Brain microvascular endothelial cell (primary cell): ENCODE measurements around the gene SCOC.
"Not testable (repeated sequence)": the region's sequence is repeated elsewhere in the genome, so short reads cannot be mapped to it uniquely, and the experiment has no call there.

Experiments
- DNase-seq: peaks from one replicate; pipeline ENCODE4 v3.0.0-alpha.2; 2020
- H3K27ac ChIP-seq: fragments of 250-450 bp; sonication (Bioruptor Pico); 2 replicates; pipeline ENCODE4 v1.5.1; 2020; ENCODE audit warnings: mild to moderate bottlenecking, moderate library complexity
- H3K27me3 ChIP-seq: fragments of 250-450 bp; sonication (Bioruptor Pico); replicated peaks from 2 replicates; pipeline ENCODE4 v1.5.1; 2020; ENCODE audit warnings: mild to moderate bottlenecking
- H3K36me3 ChIP-seq: fragments of 250-450 bp; sonication (Bioruptor Pico); replicated peaks from 2 replicates; pipeline ENCODE4 v1.5.1; 2020; ENCODE audit warnings: mild to moderate bottlenecking
- H3K4me3 ChIP-seq: 2 replicates; pipeline ENCODE4 v1.5.1; 2011; ENCODE audit warnings: low read depth, mild to moderate bottlenecking, control low read depth, low read length, moderate library complexity
- in situ Hi-C: cut with HindIII; loops from 2 replicates; pipeline ENCODE4 v1.10.0; 2017; ENCODE audit warnings: low sequenced_read_pairs, low pct_ligation_motif_present
- TF ChIP-seq, protein P1 (sequence below): IDR thresholded peaks from 2 replicates; pipeline ENCODE4 v1.5.1; 2011; ENCODE audit warnings: low read depth, mild to moderate bottlenecking, moderate library complexity, low read length, control low read depth, inconsistent platforms; ENCODE audit errors: missing control alignments

The SCOC gene

GRCh38 chr4:140382732-140383131 is 9.3 kb downstream of the SCOC start:
- Histone ChIP-seq H3K4me3 (no peak overlapping the region), H3K36me3 (peaks cover 3% of the 10 kb centered on the region), H3K27ac (no peak overlapping the region), H3K27me3 (no peaks in the 10 kb centered on the region)
- DNase-seq = no peak
- in situ Hi-C loops = no loop called here
- TF ChIP-seq, protein P1, sequence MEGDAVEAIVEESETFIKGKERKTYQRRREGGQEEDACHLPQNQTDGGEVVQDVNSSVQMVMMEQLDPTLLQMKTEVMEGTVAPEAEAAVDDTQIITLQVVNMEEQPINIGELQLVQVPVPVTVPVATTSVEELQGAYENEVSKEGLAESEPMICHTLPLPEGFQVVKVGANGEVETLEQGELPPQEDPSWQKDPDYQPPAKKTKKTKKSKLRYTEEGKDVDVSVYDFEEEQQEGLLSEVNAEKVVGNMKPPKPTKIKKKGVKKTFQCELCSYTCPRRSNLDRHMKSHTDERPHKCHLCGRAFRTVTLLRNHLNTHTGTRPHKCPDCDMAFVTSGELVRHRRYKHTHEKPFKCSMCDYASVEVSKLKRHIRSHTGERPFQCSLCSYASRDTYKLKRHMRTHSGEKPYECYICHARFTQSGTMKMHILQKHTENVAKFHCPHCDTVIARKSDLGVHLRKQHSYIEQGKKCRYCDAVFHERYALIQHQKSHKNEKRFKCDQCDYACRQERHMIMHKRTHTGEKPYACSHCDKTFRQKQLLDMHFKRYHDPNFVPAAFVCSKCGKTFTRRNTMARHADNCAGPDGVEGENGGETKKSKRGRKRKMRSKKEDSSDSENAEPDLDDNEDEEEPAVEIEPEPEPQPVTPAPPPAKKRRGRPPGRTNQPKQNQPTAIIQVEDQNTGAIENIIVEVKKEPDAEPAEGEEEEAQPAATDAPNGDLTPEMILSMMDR = no peak

DNA sequence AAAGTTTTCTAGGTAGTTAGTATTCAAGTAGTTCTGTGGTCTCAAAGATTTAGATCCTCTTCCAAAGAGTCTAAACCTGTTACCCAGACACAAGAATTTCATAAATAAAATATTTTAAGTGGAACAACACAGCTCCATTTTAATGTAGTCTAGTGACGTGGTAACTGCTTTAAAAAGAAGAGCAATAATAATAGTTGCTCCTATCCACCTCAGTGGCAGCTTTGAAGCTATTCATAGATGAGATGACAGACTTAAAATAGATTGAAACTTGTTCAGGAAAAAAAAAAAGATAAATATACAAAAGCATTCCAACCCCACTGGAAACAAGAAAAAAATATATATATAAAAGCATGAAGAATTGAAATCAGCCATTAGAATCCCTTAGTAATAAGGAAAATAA is 14.6 kb downstream of the SCOC start:
- Histone ChIP-seq H3K27me3 (no peaks in the 10 kb centered on the region), H3K36me3 (no peaks in the 10 kb centered on the region), H3K4me3 (no peak overlapping the region), H3K27ac (no peak overlapping the region)
- TF ChIP-seq, protein P1 = no peak
- in situ Hi-C loops = no loop called here
- DNase-seq = no peak

DNA sequence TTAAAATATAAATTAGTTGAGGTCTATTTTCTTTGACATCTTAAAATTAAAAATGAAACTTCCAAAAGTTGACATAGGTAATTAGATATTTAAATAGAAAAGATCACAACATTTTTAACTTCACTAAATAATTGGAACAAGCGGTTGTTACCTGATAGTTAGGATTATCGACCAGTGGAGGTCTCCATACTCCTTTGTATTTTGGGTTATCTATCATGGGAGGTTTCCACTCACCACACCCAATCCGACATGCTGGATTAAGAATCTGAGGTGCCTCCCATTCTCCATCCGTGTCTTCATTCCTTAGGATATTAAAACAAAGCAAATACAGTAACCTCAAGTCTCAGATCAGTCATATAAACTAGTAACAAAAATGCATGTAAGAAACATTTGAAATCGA is 22.2 kb downstream of the SCOC start:
- no peaks in the 10 kb centered on the region for H3K27me3 ChIP-seq
- in situ Hi-C loops = no loop called here
- no peaks in the 10 kb centered on the region for H3K36me3 ChIP-seq
- TF ChIP-seq, protein P1 = no peak
- H3K27ac ChIP-seq = no peak overlapping the region
- DNase-seq = no peak
- H3K4me3 ChIP-seq = no peak overlapping the region

GRCh38 chr4:140400111-140400510 is 26.7 kb downstream of the SCOC start:
- TF ChIP-seq, protein P1 = no peak
- no peak for DNase-seq
- H3K27me3 ChIP-seq = no peaks in the 10 kb centered on the region
- in situ Hi-C loops = no loop called here
- H3K4me3 ChIP-seq = no peak overlapping the region
- no peaks in the 10 kb centered on the region for H3K36me3 ChIP-seq
- H3K27ac ChIP-seq = no peak overlapping the region

DNA sequence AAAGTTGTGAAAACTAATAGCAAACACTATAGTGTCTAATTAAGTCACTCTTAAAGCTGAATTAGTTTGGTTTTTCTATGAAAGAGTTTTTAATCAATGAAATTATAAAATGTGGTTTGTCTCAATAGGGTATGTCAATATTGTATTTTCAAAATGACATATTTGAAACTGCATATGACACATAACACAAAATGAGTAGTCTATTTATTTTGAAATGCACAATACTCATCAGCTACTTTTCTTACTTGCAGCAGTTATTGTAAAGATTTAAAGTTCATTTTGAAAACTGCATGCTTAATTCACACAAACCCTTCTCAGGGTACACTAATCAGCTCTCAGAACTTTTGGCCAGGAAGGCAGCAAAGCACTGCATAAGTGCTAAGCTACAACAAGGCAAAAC is 32.8 kb downstream of the SCOC start:
- DNase-seq = no peak
- Histone ChIP-seq H3K27ac (no peak overlapping the region), H3K27me3 (no peaks in the 10 kb centered on the region), H3K36me3 (no peaks in the 10 kb centered on the region), H3K4me3 (no peak overlapping the region)
- in situ Hi-C loops = no loop called here
- TF ChIP-seq, protein P1 = no peak

DNA sequence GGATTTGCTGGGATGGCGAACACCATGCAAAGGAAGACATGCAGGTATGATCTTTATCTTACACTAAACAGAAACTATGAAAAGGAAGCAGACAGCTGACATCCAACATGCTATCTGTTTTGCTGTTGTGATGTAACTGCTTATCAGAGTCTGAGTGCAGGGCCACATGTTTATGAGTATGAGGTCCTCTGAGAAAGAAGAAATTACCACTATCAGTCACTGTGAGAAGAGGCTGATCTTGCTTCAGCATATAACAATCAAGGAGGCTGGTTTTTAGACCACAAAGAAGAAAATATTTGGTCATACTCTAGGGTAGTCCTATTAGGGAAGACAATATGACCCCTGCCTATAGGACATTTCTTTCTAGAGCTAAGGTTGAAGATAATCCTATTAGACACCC is 35.5 kb downstream of the SCOC start:
- H3K27me3 ChIP-seq = no peaks in the 10 kb centered on the region
- in situ Hi-C loops = no loop called here
- H3K27ac ChIP-seq = no peak overlapping the region
- no peak for DNase-seq
- TF ChIP-seq, protein P1 = no peak
- H3K4me3 ChIP-seq = no peak overlapping the region
- H3K36me3 ChIP-seq = no peaks in the 10 kb centered on the region

- H3K27ac ChIP-seq, H3K27me3 ChIP-seq, H3K4me3 ChIP-seq, in situ Hi-C loops, DNase-seq, H3K36me3 ChIP-seq: not testable (repeated sequence)
These were observed 39.9 kb downstream of the SCOC start for GRCh38 chr4:140413130-140413969.
